ENCODE data around the gene DIAPH1. TPM values are rescaled to one million over a fixed set of nuclear protein-coding genes. Genes with fewer than 3 reads are reported as not detected.

Gene DIAPH1
- total RNA-seq, 1 experiment from 2014 or later: 157 TPM

GRCh38 chr5:141508798-141509611 lies 109.8 kb downstream of the DIAPH1 start:
- Histone ChIP-seq H4K20me1 (ENCODE audit: insufficient read depth) (no peaks in the 10 kb centered on the region), H3K4me1 (replicated peaks; ENCODE audit: insufficient read depth) (peaks cover 18% of the 10 kb centered on the region), H2AFZ (0 out of 2 replicates have a peak overlapping the region, but pooled peaks have one; percentile 65), H3K4me3 (peak overlapping the region; percentile 44; the same call in 1 of the 2 replicates), H3F3A (ENCODE audit: insufficient read depth, low read depth) (peaks cover 16% of the 10 kb centered on the region; the same call in 1 of the 2 replicates), H3K9me2 (ENCODE audit: insufficient read depth) (no peaks in the 10 kb centered on the region), H3K27ac (peak overlapping the region; percentile 72), H3K27me3 (ENCODE audit: insufficient read depth, low read depth) (no peaks in the 10 kb centered on the region), H3K9me3 (ENCODE audit: insufficient read depth, low read depth) (no peaks in the 10 kb centered on the region), H3K4me2 (peak overlapping the region; percentile 79), H3K79me2 (ENCODE audit: low read depth) (no peaks in the 10 kb centered on the region), H3K36me3 (ENCODE audit: low read depth) (no peaks in the 10 kb centered on the region)
- intact Hi-C loops (cut with micrococcal nuclease; ENCODE audit: unreplicated experiment): no loop called here
- CTCF ChIA-PET: no interaction called here
- POLR2A ChIA-PET (ENCODE audit: unreplicated experiment): no interaction called here
- peak; percentile 17 to 71 for DNase-seq
- BruUV-seq (replicated peaks): no TSS peak
- TF ChIP-seq, protein P1, sequence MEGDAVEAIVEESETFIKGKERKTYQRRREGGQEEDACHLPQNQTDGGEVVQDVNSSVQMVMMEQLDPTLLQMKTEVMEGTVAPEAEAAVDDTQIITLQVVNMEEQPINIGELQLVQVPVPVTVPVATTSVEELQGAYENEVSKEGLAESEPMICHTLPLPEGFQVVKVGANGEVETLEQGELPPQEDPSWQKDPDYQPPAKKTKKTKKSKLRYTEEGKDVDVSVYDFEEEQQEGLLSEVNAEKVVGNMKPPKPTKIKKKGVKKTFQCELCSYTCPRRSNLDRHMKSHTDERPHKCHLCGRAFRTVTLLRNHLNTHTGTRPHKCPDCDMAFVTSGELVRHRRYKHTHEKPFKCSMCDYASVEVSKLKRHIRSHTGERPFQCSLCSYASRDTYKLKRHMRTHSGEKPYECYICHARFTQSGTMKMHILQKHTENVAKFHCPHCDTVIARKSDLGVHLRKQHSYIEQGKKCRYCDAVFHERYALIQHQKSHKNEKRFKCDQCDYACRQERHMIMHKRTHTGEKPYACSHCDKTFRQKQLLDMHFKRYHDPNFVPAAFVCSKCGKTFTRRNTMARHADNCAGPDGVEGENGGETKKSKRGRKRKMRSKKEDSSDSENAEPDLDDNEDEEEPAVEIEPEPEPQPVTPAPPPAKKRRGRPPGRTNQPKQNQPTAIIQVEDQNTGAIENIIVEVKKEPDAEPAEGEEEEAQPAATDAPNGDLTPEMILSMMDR (conservative IDR thresholded peaks at IDR 0.05): no peak
- no peak for TF ChIP-seq EZH2 (IDR thresholded peaks at IDR 0.05; ENCODE audit: low read depth)

- Histone ChIP-seq H3K4me1 (replicated peaks; ENCODE audit: insufficient read depth) (peaks cover 18% of the 10 kb centered on the region), H3K4me3 (peak overlapping the region; percentile 44; the same call in 1 of the 2 replicates), H3K9me2 (ENCODE audit: insufficient read depth) (no peaks in the 10 kb centered on the region), H3F3A (ENCODE audit: insufficient read depth, low read depth) (peaks cover 16% of the 10 kb centered on the region; the same call in 1 of the 2 replicates), H3K36me3 (ENCODE audit: low read depth) (no peaks in the 10 kb centered on the region), H2AFZ (0 out of 2 replicates have a peak overlapping the region, but pooled peaks have one; percentile 65), H3K27ac (peak overlapping the region; percentile 72), H3K27me3 (ENCODE audit: insufficient read depth, low read depth) (no peaks in the 10 kb centered on the region), H3K79me2 (ENCODE audit: low read depth) (no peaks in the 10 kb centered on the region), H3K4me2 (peak overlapping the region; percentile 79), H3K9me3 (ENCODE audit: insufficient read depth, low read depth) (no peaks in the 10 kb centered on the region), H4K20me1 (ENCODE audit: insufficient read depth) (no peaks in the 10 kb centered on the region)
- BruUV-seq (replicated peaks): no TSS peak
- intact Hi-C loops (cut with micrococcal nuclease; ENCODE audit: unreplicated experiment): no loop called here
- TF ChIP-seq, protein P1 (conservative IDR thresholded peaks at IDR 0.05): no peak
- no peak for TF ChIP-seq EZH2 (IDR thresholded peaks at IDR 0.05; ENCODE audit: low read depth)
- ChIA-PET CTCF (no interaction called here), POLR2A (ENCODE audit: unreplicated experiment) (no interaction called here)
- no peak for DNase-seq
Measured at GRCh38 chr5:141508440-141508797, 110.4 kb downstream of the DIAPH1 start.

- no peak for DNase-seq
- Histone ChIP-seq H3K4me1 (replicated peaks; ENCODE audit: insufficient read depth) (peaks cover 18% of the 10 kb centered on the region), H3K27me3 (ENCODE audit: insufficient read depth, low read depth) (no peaks in the 10 kb centered on the region), H3K79me2 (ENCODE audit: low read depth) (no peaks in the 10 kb centered on the region), H3K36me3 (ENCODE audit: low read depth) (no peaks in the 10 kb centered on the region), H3K9me3 (ENCODE audit: insufficient read depth, low read depth) (no peaks in the 10 kb centered on the region), H3K9me2 (ENCODE audit: insufficient read depth) (no peaks in the 10 kb centered on the region), H3K4me3 (no peak overlapping the region), H4K20me1 (ENCODE audit: insufficient read depth) (no peaks in the 10 kb centered on the region), H3F3A (ENCODE audit: insufficient read depth, low read depth) (peaks cover 16% of the 10 kb centered on the region; the same call in 1 of the 2 replicates), H2AFZ (no peak overlapping the region), H3K4me2 (no peak overlapping the region), H3K27ac (no peak overlapping the region)
- POLR2A ChIA-PET (ENCODE audit: unreplicated experiment): no interaction called here
- TF ChIP-seq, protein P1 (conservative IDR thresholded peaks at IDR 0.05): no peak
- no peak for TF ChIP-seq EZH2 (IDR thresholded peaks at IDR 0.05; ENCODE audit: low read depth)
- no TSS peak for BruUV-seq (replicated peaks)
- CTCF ChIA-PET: no interaction called here
- intact Hi-C loops (cut with micrococcal nuclease; ENCODE audit: unreplicated experiment): no loop called here
Measured at GRCh38 chr5:141507387-141508091, 111.3 kb downstream of the DIAPH1 start.

Measured in PC-9 (cell line).